Transverse colon (tissue), 4 donors: Measurements from ENCODE around the gene SLC36A3. TPM values are rescaled to one million over a fixed set of nuclear protein-coding genes. Genes with fewer than 3 reads are reported as not detected.

Source experiments
- DNase-seq: peaks from one replicate; pipeline ENCODE4 v3.0.0-alpha.2; 2019
- H3K27ac ChIP-seq, 4 donors: fragments of 200-600 bp; sonication (generic); 2 replicates each; pipeline ENCODE4 v1.5.1; 2016 to 2018; ENCODE audit warnings: inconsistent platforms in 4 of 4
- H3K27me3 ChIP-seq: fragments of 200-600 bp; sonication (generic); 2 replicates; pipeline ENCODE4 v1.5.1; 2017; ENCODE audit warnings: inconsistent platforms
- H3K36me3 ChIP-seq, 4 donors: fragments of 200-600 bp; sonication (generic); 2 replicates each; pipeline ENCODE4 v1.5.1; 2017 to 2019; ENCODE audit warnings: inconsistent platforms in 4 of 4
- H3K4me1 ChIP-seq, 4 donors: fragments of 200-600 bp; sonication (generic); 2 replicates each; pipeline ENCODE4 v1.5.1; 2017 to 2020; ENCODE audit warnings: inconsistent platforms in 4 of 4
- H3K4me3 ChIP-seq, 4 donors: fragments of 200-600 bp; sonication (generic); 1 replicate in 1 of 4; 2 replicates in 3 of 4; pipeline versions ENCODE4 v1.5.1 to v1.6.1; 2017 to 2019; ENCODE audit warnings: inconsistent platforms in 4 of 4
- H3K9me3 ChIP-seq, 2 donors: fragments of 200-600 bp; sonication (generic); 2 replicates each; pipeline ENCODE4 v1.5.1; 2017 to 2019; ENCODE audit warnings: inconsistent platforms in 2 of 2
- EP300 ChIP-seq: sonication (generic); formaldehyde crosslinking; IDR thresholded peaks from one replicate; pipeline ENCODE4 v1.6.1; 2017; ENCODE audit warnings: antibody characterized with exemption, low read depth
- POLR2A ChIP-seq: fragments of 450-650 bp; IDR thresholded peaks from one replicate; pipeline ENCODE4 v1.6.1; 2016; ENCODE audit warnings: antibody characterized with exemption, mild to moderate bottlenecking, moderate library complexity
- POLR2AphosphoS5 ChIP-seq, 3 donors: sonication (generic); formaldehyde crosslinking; IDR thresholded peaks; one replicate each; pipeline ENCODE4 v1.6.1; 2016; ENCODE audit warnings: antibody characterized with exemption in 3 of 3
- WGBS, 2 donors: methylation state at CpG; one replicate each; pipeline ENCODE4 v1.1.5; 2018; ENCODE audit warnings: low coverage in 1 of 2; 5-methylcytosine and 5-hydroxymethylcytosine counted together
- in situ Hi-C, 4 donors: fragments of 200-750 bp; cut with MboI; loops; one replicate each; pipeline versions ENCODE4 v1.15.0 to v1.15.1; 2017; ENCODE audit warnings: low sequenced_read_pairs in 3 of 4, low pct_ligation_motif_present in 1 of 4, low pct_unique_long_range_greater_than_20kb in 1 of 4
- intact Hi-C: fragments of 100-400 bp; cut with DNase I; formaldehyde crosslinking; loops from one replicate; pipeline ENCODE4 v1.15.1; 2023; ENCODE audit warnings: low total_unique reads
- total RNA-seq, 4 donors: library from RNA; depleted of rRNA; stranded (reverse); fragments of >200 nt; gene quantifications; one replicate each; pipeline ENCODE4 v1.1.0, GENCODE V29; 2016
- TF ChIP-seq, protein P1 (sequence below), 5 experiments: fragments of 200-600 bp in 3 of 5; fragments of 450-650 bp in 2 of 5; sonication (generic) in 3 of 5; IDR thresholded peaks; 1 replicate in 2 of 5; 2 replicates in 3 of 5; pipeline ENCODE4 v1.5.1; 2016 to 2017; ENCODE audit warnings: antibody characterized with exemption in 5 of 5, inconsistent platforms in 3 of 5, mild to moderate bottlenecking in 2 of 5, moderate library complexity in 1 of 5

Gene SLC36A3
- total RNA-seq, 4 donors from 2014 or later = not detected

- no peak for DNase-seq
- no peaks in the 10 kb centered on the region for H3K36me3 ChIP-seq
- TF ChIP-seq, protein P1, sequence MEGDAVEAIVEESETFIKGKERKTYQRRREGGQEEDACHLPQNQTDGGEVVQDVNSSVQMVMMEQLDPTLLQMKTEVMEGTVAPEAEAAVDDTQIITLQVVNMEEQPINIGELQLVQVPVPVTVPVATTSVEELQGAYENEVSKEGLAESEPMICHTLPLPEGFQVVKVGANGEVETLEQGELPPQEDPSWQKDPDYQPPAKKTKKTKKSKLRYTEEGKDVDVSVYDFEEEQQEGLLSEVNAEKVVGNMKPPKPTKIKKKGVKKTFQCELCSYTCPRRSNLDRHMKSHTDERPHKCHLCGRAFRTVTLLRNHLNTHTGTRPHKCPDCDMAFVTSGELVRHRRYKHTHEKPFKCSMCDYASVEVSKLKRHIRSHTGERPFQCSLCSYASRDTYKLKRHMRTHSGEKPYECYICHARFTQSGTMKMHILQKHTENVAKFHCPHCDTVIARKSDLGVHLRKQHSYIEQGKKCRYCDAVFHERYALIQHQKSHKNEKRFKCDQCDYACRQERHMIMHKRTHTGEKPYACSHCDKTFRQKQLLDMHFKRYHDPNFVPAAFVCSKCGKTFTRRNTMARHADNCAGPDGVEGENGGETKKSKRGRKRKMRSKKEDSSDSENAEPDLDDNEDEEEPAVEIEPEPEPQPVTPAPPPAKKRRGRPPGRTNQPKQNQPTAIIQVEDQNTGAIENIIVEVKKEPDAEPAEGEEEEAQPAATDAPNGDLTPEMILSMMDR (IDR thresholded peaks at IDR 0.05) = peak in 4 of 5 experiments; percentile 21 to 41 (median 32)
- TF ChIP-seq POLR2A = no peak
- H3K27me3 ChIP-seq = peaks cover 3% of the 10 kb centered on the region
- WGBS, 2 donors = 66 to 90% methylated on average over 2 to 6 of the region's 6 CpGs
- no peaks in the 10 kb centered on the region for H3K9me3 ChIP-seq
- intact Hi-C loops = no loop called here
- H3K4me3 ChIP-seq = no peak overlapping the region
- in situ Hi-C loops = no loop called here
- H3K27ac ChIP-seq = no peak overlapping the region
- H3K4me1 ChIP-seq = no peaks in the 10 kb centered on the region
These were observed 5.3 kb downstream of the SLC36A3 start for GRCh38 chr5:151298063-151298855.

DNA sequence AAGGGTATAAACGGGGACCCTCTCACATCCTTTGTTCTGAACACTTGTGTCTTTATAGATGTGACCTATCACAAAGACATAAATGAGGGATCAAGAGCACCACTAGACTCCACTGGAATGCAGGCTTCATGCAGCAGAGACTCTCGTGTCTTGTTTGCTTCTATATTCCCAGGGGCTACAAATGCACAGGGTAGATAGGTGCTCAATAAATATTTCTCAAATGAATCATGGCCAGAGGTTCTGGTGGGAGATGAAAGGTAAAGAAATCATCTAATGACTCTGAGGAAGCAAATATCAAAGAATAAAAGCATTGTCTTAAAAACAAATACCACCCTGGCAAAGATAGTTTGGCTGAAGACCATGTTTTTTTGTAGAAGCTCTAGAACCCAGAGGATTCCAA, 6.6 kb downstream of the SLC36A3 start:
- TF ChIP-seq, protein P1 (IDR thresholded peaks at IDR 0.05) = no peak
- TF ChIP-seq EP300 = no peak
- no peak for TF ChIP-seq POLR2AphosphoS5 (IDR thresholded peaks at IDR 0.05)
- TF ChIP-seq POLR2A = no peak
- H3K27me3 ChIP-seq = peaks cover 3% of the 10 kb centered on the region
- no peaks in the 10 kb centered on the region for H3K4me1 ChIP-seq
- H3K9me3 ChIP-seq = no peaks in the 10 kb centered on the region
- no peaks in the 10 kb centered on the region for H3K36me3 ChIP-seq
- in situ Hi-C loops (no loop called here), intact Hi-C loops (no loop called here)
- H3K4me3 ChIP-seq = no peak overlapping the region
- no peak overlapping the region for H3K27ac ChIP-seq
- 57 to 80% methylated on average over 2 of the region's 2 CpGs for WGBS, 2 donors
- DNase-seq = no peak

- in situ Hi-C loops (no loop called here), intact Hi-C loops (no loop called here)
- Histone ChIP-seq H3K9me3 (no peaks in the 10 kb centered on the region), H3K27ac (no peak overlapping the region), H3K4me3 (no peak overlapping the region), H3K27me3 (peaks cover 3% of the 10 kb centered on the region), H3K36me3 (no peaks in the 10 kb centered on the region), H3K4me1 (no peaks in the 10 kb centered on the region)
- no peak for TF ChIP-seq POLR2A
- no peak for TF ChIP-seq POLR2AphosphoS5 (IDR thresholded peaks at IDR 0.05)
- no peak for TF ChIP-seq EP300
- TF ChIP-seq, protein P1 (IDR thresholded peaks at IDR 0.05) = no peak
- DNase-seq = no peak
- 56 to 100% methylated on average over 1 of the region's 1 CpG for WGBS, 2 donors
These were observed 7.1 kb downstream of the SLC36A3 start for GRCh38 chr5:151296478-151296830.

GRCh38 chr5:151295791-151296477, 7.6 kb downstream of the SLC36A3 start:
- DNase-seq = no peak
- Histone ChIP-seq H3K36me3 (no peaks in the 10 kb centered on the region), H3K27me3 (peaks cover 3% of the 10 kb centered on the region), H3K4me1 (no peaks in the 10 kb centered on the region), H3K27ac (no peak overlapping the region), H3K4me3 (no peak overlapping the region), H3K9me3 (no peaks in the 10 kb centered on the region)
- in situ Hi-C loops (no loop called here), intact Hi-C loops (no loop called here)
- 50 to 67% methylated on average over 2 to 7 of the region's 7 CpGs for WGBS, 2 donors
- TF ChIP-seq, protein P1 (IDR thresholded peaks at IDR 0.05) = no peak
- TF ChIP-seq EP300 = no peak
- TF ChIP-seq POLR2AphosphoS5 (IDR thresholded peaks at IDR 0.05) = no peak
- no peak for TF ChIP-seq POLR2A
